HG02981 (cell line): ENCODE results near the gene SCUBE1.

Experiments
- ATAC-seq: cut with Tn5 transposase; IDR thresholded peaks from one replicate; pipeline ENCODE4 v1.9.1; 2021; ENCODE audit warnings: mild to moderate bottlenecking, moderate library complexity; ENCODE audit not compliant: unreplicated experiment

SCUBE1 gene

DNA sequence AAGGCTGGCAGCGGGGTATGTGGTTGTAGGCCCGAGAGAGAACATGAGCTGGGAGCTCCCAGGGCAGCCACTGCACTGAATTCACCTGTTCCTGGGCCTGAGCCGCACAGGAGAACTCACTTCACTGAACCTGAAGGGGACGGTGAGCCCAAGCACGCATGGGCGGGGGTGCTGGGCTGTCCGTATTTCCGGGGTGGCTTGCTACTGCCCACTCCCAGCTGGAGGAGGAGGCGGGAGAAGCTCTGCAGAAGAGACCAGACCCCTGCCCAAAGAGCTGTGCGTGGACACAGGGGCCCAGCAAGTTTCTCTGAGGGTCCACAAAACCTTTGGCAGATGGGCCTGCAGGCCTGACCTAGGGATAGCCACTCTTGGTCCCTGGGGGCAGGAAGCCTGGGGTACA, 161.1 kb downstream of the SCUBE1 start:
- ATAC-seq: no peak

DNA sequence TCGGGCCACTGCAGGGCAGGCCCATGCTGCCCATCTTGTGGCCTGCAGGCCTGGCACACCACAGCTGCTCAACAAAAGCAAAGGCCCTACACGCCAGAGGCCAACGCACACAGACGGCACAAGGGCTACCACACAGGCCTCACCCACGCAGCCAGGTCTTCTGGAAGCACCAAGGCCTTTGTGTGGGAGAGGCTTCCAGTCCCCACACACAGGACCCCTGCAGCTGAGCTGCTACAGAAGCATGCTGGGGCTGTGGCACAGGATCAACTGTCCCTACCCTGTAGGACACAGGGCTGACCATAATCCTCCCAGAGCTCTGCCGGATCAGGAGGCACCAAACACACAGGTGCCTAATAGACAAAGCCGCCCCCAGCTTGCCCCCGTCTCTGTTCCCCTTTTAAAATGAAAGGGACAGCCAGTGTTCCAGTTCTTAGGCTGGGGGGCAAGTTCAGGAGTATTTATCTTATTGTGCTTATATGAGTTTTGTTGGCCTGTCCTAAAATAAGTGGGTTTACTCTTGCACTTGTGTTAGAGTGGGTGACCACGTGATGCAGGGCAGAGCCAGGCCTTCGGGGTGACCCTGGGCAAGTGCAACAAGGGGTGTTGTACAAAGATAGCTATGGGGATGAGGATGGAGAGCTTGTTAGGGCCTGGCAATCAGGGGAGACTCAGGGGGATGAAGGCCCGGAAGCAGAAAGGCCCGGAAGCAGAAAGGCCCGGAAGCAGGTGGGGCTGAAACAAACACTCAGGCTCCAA, 161.7 kb downstream of the SCUBE1 start:
- ATAC-seq: no peak

DNA sequence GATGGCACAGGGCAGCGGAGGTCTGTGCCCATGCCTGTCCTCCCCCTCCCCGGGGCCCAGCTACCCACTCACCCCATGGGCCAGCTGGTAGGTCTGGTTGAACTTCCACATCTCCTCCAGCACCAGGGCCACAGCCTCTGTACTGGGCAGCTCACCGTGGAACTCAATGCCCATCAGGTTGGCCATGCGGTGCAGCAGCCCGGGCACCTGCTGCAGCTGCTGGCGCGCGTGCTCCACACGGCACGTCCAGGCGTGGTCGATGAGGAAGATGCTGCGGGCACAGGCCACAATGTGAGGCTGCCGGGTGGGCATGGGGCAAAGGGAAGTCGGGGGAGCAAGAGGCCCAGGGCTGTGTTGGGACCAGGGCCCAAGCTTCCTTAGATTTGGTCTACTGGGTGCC, 162.5 kb downstream of the SCUBE1 start:
- no peak for ATAC-seq

DNA sequence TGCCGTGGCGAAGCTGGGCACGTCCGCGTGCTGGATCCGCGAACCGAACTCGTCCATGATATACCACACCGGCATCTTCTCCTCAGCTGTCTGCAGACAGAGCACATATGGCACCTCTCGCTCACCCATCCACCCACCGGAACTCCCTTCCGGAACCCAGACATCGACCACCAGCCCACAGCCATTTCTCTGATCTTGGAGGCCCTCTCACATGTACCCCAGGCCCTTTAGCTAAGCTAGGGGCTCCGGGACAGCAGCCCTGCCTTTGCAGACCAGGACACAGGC, 163.3 kb downstream of the SCUBE1 start:
- ATAC-seq: no peak

DNA sequence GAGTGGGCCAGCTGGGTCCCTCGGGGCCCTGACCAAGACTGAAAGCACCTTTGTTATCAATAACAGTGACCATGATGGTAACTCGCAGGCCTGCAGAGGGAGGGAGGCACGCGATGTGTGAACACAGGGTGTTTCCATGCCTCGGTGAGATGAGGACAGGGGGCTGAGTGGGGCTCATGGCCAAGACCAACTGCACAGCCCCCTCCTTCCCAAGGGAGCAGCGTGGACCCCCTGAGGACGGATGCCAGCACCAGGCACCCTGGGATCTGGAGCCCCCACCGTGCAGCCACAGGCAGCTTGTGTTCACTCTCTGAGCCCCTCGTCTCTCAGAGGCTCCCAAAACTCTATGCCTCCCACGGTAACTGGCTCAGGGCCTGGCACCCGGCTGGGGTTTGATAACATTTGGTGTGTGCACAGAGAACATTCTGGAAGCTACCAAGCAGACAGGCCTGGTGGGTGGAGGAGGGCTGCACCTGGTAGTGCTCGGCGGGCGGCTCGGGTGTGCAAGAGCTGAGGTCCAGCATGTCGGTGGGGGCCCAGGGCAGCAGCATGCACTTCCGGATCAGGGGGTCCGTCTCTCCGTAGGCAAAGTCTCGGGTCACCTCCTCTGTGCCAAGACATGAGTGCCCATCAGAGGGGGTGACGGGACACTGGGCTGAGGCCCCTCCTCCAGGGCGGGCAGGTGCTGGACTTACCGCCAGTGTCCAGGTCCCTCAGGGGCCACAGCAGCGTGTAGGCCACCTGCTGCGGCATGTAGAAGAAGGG, 163.8 kb downstream of the SCUBE1 start:
- ATAC-seq: no peak

DNA sequence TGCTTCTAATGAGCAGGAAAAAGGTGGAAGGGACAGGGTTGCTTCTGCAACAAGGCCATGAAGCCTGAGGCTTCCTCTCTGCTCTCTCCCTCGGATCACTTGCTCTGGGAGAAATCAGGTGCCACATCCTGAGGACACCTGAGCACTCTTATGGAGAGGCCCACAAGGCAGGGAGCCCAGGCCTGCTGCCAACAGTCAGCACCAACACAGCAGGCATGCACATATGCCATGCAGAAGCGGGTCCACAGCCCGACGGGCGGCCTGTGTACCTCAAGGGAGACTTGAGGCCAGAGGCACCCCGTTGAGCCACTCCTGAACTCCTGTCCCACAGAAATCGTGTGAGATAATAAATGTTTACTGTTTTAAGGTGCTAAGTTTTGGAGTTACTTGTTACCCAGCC, 165.7 kb downstream of the SCUBE1 start:
- no peak for ATAC-seq

DNA sequence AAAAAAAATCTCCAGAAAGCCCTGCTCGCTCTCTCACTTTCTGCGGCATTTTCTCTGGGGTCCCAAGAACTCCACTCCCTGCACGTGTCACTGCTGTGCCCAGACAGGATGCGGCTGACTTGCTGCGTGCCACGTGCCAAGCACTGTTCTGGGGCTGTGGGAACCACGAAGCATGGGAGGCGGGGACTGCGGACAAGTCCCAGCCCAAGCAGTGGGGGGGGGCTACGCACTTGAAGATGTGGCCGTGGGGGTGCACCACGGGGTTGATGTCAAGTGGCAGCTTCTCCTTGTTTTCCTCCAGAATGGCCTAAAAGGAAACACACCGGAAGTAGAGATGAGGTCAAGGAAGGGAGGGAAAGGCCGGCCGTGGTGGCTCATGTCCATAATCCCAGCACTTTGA, 167.1 kb downstream of the SCUBE1 start:
- no peak for ATAC-seq

DNA sequence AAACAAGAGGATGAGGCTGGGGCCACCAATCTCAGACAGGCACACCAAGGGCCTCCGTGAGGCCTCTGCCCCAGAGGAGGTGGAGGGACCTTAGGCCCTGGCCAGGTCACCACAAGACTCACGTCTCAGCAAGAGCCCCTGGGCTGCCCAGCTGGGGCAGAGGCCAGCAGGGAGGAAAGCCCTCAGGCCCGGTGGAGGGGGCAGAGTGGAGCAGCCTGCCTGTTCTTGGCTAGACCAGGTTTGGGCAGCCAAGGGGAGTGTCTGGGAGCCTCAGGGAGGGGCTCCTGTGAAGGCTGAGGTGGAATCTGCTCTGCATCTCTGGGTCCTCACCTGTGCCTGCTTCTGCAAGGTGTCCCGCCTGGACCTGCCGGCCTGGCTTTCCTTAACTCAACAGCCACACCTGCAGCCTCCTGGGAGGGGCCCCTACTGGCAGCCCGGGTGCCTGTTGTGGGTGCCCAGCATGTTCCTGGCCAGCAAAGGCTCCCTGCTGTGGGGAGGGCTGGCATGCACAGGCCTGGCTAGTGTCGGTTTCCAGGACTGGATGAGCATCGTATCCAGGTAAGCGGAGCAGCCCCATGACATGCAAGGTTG, 168.1 kb downstream of the SCUBE1 start:
- ATAC-seq: no peak

DNA sequence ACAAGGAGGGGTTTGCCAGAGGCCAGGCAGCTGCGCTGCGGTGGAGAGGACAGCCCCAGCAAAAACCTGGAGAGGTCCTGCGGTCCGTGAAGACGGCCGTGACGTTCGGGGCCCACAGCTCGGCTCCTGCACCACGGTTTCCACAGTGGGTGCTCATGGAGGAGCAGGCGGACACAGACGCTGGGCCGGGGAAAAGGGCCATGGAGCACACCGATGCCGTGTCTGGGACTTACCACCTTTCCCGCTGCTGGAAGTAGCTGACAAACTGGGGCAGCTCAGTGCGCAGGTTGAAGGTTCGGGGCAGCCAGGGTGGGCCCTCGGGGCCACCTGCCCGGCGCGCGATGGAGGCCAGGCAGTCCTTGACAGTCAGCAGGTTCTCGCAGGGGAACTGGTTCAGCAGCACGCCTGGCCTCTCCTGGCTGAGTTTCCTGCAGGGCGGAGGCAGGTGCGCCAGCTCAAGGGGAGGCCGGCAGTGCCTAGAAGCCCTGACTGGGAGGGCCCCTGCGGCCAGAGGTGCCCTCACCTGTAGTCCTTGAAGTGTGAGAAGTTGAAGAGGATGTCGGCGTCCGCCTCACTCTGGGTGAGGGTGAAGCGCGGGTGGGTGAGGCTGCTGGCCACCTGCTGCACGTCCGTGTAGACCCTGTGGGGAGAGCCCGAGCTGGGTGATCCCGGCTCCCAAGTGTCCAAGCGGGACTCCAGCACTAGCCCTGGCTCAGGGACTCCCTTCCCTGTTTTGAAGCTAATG, 169.0 kb downstream of the SCUBE1 start:
- no peak for ATAC-seq

DNA sequence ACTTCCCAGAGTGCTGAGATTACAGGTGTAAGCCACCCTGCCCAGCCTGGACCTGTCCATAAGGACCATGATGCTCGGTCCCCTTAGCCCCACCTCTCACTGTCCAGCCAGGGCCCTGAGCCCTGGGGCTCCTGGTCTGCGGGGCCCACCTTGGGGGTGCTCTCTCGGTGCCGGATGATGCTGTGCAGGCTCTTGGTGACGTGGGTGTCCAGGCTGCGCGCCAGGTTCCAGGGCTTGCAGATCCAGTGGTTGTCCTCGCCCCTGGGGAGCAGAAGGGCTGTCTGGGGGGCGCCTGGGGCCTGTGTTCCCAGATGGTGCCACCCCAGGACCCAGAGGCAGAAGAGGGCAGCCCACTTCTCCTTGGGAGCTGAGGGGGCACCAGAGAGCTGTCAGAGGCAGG, 169.6 kb downstream of the SCUBE1 start:
- ATAC-seq: no peak

DNA sequence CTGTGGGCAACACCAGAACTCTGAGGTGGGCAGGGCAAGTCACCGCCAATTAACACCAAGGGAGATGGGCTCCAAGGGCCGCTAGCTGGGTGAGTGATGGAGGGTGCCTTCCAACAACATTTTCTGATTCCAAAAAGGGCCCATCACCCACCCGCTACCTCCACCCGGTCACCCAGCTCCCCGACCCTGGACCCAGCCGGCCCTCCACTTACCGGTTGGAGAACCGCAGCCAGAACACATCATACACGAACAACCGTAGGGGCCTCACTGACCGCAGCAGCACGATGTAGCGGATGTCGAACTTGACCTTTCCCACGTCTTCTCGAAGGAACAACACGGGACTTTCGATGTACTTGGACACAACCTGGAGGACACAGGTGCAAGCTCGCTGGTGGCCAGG, 171.0 kb downstream of the SCUBE1 start:
- ATAC-seq: no peak

DNA sequence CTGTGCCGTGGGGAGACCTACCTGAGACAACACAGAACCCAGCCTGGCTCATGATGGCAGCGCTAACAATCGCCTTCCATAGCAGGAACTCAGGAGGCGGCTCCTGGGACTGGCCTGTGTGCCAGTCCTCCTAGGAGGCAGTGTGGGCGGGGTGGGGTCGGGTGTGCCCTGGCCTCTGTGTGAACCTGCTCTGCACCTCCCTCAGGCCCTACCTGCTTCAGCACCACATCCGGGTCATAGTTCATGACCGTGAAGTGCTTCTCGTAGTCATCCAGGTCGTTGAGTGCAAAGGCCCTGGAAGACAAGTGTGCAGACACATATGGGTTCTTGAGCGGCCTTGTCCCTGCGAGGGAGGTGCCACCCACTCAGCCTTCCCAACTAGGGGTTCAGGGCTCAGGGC, 171.6 kb downstream of the SCUBE1 start:
- ATAC-seq: no peak

DNA sequence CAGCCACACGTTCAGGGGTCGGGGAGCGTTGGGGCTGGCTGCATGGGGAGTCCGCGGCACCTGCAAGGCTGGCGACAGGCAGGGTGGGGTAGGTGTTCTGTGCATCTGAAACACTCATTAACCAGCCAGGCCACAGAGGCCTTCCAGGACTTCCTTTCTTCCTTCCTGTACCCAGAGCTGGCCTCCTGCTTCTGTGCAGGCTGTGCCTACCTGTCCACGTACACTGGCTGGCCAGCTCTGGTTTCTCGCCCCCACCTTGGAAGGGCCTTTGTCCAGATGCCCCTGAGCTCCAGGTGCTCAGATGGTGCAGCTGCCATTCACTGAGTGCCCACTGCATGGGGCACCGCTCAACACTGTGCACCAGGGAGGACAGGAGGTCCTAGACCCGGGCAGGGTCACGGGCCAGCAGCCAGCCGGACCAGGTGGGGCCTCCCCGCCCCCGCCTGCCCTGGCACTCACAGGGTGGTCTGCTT, 172.1 kb downstream of the SCUBE1 start:
- no peak for ATAC-seq

DNA sequence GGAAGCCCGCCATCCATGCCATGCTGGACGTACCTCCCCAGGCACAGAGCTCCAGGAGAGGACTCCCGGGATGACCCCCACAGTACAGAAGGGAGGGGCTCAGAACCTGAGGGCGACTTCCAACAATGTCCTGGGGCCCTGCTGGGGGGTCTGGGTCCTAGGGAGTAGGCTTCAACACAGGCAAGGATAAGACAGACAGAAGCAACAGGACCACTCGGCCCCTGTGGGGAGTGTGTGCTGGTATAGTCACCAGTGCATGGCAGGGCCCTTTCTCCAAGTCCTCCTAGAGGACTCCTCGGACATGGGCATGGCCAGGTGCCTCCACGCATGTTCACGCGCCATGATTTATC, 173.1 kb downstream of the SCUBE1 start:
- no peak for ATAC-seq

DNA sequence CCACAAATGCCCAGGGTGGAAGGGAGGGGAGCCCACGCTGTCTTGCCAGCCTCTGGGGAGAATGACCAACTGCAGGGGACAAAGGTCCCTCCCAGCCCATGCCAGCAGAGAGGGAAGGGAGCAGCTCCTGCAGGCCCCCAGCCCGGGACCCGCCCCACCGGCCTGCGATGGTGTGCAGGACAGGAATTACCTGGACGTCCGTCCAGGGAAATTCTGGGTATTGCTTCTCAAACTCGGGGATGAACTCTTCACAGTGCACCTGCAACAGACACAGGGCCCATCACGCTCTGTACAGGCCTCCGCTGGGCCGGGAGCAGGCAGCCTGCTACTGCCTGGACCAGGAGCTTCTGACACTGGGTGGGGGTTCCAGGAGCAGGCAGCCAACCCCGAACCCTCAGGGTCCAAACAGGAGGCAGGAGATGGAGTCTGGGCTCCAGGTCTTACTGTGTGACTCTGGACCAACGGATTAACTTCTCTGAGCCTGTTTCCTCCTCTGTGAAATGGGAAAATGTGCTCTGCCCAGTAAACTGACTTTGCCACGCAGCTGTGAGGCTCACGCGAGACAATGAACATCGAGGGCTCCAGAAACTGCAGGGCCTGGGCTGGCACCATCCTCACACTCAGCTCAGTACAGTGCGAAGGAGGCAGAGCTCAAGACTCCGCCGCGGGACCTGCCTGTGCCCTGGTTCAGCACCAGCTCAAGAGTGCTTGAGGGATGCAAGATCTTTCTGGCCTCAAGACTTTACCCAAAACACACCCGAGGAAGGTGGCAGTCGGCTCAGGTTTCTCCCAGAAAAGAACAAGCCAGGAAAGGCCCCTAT, 173.7 kb downstream of the SCUBE1 start:
- ATAC-seq: no peak

DNA sequence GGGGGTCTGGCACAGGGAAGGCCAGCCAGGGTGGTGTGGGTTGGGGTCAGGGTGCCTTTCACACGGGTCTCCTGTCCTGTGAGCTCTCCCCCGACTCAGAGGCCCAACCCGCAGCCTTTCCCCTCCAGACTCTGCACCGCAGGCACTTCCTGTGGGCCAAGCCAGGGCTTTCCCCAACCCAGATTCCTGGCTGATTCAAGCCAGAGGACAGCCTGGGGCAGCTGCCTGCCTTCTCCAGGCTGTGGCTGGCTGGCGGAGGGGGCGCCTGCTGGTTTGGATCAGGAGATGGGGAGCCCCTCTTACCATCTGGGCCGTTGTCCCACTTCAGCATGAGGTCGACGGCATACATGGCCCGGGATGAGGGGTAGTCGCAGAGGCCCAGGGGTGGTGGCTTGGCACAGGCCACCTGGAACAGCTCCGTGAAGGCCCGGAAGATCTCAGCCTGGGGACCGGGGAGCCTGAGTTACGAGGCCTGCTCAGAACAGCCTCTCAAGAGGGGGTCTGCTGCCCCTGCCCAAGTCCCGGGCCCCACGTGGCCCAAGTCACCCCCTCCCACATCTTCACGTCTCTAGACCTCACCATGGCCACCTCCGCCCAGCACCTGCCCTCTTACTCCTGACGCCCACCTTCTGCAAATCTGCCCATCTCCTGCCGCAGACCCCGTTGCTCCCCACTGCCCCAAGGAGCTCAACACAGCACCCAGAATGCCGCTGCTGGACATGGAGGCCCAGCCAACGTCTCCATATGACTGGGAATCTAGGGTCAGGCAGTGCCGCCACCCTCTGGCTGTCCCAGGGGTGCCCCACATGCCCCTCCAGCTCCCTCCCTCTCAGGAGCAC, 174.5 kb downstream of the SCUBE1 start:
- ATAC-seq: no peak

DNA sequence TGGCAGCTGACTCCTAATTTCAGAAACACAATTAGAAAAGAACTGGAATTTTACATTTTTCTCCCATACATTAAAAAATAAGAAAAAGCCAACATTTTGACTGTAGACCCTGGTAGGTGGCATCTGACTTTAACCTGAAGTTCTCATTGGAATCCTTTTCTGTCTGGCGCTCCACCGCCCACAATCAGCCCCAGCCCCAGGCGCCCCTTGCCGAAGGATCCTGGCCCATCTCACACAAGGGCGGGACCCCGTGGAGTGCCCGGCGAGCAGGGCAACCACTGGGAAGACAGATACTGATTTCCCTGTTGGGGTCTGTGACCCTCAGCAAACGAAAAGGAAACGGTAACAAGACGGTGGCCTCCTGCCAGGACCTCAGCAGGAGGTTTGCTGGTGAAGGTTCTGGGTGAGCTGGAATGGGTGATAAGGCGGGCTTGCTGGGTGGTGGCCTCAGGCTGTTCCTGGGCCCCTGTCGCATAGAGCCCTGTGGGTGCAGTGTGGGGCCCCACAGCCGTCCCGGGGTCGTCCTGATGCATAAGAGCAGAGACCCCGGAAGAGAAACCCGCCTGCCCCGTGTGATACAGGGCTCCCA, 176.1 kb downstream of the SCUBE1 start:
- no peak for ATAC-seq

DNA sequence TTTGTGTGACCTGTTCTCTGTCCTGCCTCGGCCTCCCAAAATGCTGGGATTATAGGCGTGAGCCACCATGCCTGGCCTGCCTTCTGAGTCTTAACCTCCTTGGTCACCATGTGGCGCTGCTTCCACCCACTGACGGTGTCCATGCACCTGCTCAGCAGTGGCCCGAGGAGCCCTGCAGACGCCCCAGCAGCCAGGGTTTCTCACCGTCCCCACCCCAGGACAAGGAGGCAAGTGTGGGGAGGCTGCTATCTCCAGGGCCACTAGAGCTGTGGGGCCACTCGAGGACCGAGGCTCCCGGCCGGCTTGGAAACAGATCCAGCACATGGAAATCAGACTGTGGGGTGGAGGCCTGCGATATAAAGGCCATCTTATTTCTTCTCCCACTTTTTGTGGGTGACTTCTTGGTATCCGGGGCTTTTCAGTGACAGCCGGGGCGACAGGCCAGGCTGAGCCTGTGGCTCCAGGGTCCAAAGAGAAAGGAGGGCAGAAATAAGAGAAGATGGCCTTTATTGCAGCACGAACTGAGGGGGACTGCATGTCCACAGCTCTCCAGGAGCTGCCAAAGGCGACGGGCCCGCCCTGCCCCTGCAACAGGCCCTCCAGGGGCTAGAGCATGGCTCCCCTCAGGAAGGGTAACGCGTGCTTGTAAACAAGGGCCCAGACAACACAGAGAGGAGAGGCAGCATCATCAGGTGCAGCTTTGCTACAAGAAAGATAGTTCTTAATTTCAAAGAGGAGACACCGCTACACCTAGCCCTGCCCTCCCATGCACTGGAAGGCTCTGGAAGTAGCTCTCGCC, 176.8 kb downstream of the SCUBE1 start:
- ATAC-seq: no peak

DNA sequence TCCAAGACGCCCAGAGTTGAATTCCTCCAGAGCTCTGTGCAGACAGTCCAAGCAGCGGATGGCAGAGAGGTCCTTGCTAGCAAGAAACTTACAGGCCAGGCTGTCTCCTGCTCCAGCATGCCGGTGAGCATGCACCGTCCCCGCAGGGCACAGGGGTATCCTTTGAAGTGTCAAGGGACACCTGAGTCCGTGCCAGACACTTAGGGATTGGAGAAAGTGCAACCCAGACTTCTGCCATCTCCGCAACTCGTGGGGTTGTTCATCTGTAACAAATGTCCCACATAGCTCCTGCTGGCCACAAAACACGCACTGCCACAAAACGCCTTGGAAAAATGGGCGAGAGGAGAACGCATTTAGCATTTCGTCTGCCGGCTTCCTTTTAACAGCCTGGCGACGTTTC, 178.5 kb downstream of the SCUBE1 start:
- ATAC-seq: no peak
